ENCODE data around the gene MRPS18B. TPM values are rescaled to one million over a fixed set of nuclear protein-coding genes. Genes with fewer than 3 reads are reported as not detected.

MRPS18B gene
- total and polyA plus RNA-seq, 2 of the 13 experiments (the other 11 are each of a cell fraction or from before 2014, with no cell fraction given): 125 to 131 TPM

DNA sequence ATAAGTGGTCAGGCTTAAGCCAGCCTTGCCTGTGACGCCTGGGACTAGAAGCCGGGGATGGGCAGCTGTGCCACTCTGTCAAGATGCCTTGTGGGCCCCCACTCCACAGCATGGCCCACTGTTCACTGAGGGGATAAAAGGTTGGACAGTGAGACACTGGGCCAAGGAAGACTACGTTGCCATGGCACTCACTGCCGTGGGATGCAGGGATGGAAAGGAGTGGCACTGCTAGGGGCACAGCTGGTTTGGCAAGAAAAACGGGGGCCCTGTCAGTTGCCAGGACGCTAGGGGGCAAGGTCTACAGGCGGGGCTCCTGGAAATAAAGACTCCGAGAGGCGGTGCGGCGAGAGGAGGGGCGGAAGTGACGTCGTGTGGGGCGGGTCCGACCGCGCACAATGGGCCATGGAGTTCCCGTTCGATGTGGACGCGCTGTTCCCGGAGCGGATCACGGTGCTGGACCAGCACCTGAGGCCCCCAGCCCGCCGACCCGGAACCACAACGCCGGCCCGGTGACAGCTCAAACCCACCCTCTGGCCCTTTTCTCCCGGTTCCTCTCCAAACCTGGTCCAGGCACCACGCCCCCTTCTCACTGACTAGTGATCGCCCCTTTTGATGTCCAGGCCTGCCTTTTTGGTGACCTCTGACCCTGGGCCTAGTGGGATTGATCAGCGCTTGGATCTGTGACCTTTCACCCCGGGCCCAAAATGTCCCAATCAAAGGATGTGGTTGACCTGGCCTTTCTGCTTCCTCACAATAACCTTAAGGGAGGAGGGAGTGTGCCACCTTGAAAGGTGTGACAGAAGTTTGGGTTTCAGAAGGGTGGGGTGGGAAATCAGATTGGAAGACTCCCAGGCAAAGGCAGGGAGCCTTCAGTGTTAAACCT is 9.1 kb downstream of the MRPS18B start, which contains the start of gene ATAT1 (continued):
- TF ChIP-seq BATF2 (CRISPR knock-in tag; IDR thresholded peaks at IDR 0.05) (no peak), CSRNP2 (CRISPR knock-in tag; conservative IDR thresholded peaks at IDR 0.05; ENCODE audit: low read depth) (no peak), ZNF629 (CRISPR knock-in tag; conservative IDR thresholded peaks at IDR 0.05) (no peak; the same call in 1 of the 2 replicates), ZNF232 (CRISPR knock-in tag; IDR thresholded peaks at IDR 0.05; ENCODE audit: borderline replicate concordance) (peak; percentile 80; the same call in 1 of the 2 replicates), IRF2 (CRISPR knock-in tag; IDR thresholded peaks at IDR 0.05) (peak; percentile 81; the same call in 1 of the 2 replicates), E2F2 (CRISPR knock-in tag; IDR thresholded peaks at IDR 0.05; ENCODE audit: borderline replicate concordance) (peak; percentile 98; the same call in 1 of the 2 replicates), FOXK2 (IDR thresholded peaks at IDR 0.05) (no peak), GFI1 (CRISPR knock-in tag; IDR thresholded peaks at IDR 0.05; ENCODE audit: borderline replicate concordance) (no peak), RAD51 (IDR thresholded peaks at IDR 0.05; ENCODE audit: borderline replicate concordance) (no peak), DZIP1 (CRISPR knock-in tag; IDR thresholded peaks at IDR 0.05) (0 out of 2 replicates have a peak, but pooled peaks have one; percentile 28), ZNF331 (CRISPR knock-in tag; IDR thresholded peaks at IDR 0.05) (peak; percentile 38; the same call in 1 of the 2 replicates)
- TF ChIP-seq, protein P1, sequence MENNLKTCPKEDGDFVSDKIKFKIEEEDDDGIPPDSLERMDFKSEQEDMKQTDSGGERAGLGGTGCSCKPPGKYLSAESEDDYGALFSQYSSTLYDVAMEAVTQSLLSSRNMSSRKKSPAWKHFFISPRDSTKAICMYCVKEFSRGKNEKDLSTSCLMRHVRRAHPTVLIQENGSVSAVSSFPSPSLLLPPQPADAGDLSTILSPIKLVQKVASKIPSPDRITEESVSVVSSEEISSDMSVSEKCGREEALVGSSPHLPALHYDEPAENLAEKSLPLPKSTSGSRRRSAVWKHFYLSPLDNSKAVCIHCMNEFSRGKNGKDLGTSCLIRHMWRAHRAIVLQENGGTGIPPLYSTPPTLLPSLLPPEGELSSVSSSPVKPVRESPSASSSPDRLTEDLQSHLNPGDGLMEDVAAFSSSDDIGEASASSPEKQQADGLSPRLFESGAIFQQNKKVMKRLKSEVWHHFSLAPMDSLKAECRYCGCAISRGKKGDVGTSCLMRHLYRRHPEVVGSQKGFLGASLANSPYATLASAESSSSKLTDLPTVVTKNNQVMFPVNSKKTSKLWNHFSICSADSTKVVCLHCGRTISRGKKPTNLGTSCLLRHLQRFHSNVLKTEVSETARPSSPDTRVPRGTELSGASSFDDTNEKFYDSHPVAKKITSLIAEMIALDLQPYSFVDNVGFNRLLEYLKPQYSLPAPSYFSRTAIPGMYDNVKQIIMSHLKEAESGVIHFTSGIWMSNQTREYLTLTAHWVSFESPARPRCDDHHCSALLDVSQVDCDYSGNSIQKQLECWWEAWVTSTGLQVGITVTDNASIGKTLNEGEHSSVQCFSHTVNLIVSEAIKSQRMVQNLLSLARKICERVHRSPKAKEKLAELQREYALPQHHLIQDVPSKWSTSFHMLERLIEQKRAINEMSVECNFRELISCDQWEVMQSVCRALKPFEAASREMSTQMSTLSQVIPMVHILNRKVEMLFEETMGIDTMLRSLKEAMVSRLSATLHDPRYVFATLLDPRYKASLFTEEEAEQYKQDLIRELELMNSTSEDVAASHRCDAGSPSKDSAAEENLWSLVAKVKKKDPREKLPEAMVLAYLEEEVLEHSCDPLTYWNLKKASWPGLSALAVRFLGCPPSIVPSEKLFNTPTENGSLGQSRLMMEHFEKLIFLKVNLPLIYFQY (CRISPR knock-in tag; IDR thresholded peaks at IDR 0.05; ENCODE audit: borderline replicate concordance): peak; percentile 93
- TF ChIP-seq, protein P2, sequence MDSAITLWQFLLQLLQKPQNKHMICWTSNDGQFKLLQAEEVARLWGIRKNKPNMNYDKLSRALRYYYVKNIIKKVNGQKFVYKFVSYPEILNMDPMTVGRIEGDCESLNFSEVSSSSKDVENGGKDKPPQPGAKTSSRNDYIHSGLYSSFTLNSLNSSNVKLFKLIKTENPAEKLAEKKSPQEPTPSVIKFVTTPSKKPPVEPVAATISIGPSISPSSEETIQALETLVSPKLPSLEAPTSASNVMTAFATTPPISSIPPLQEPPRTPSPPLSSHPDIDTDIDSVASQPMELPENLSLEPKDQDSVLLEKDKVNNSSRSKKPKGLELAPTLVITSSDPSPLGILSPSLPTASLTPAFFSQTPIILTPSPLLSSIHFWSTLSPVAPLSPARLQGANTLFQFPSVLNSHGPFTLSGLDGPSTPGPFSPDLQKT (CRISPR knock-in tag; IDR thresholded peaks at IDR 0.05; ENCODE audit: borderline replicate concordance): no peak
- TF ChIP-seq, protein P3, sequence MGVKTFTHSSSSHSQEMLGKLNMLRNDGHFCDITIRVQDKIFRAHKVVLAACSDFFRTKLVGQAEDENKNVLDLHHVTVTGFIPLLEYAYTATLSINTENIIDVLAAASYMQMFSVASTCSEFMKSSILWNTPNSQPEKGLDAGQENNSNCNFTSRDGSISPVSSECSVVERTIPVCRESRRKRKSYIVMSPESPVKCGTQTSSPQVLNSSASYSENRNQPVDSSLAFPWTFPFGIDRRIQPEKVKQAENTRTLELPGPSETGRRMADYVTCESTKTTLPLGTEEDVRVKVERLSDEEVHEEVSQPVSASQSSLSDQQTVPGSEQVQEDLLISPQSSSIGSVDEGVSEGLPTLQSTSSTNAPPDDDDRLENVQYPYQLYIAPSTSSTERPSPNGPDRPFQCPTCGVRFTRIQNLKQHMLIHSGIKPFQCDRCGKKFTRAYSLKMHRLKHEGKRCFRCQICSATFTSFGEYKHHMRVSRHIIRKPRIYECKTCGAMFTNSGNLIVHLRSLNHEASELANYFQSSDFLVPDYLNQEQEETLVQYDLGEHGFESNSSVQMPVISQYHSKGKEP (CRISPR knock-in tag; IDR thresholded peaks at IDR 0.05): peak; percentile 62; the same call in 1 of the 2 replicates

Data from HepG2 (cell line).